HCT116 (cell line): ENCODE data around the gene PSME4. TPM values are rescaled to one million over a fixed set of nuclear protein-coding genes. Genes with fewer than 3 reads are reported as not detected.

Experiments
- ATAC-seq: fragments of 200-7000 bp; cut with Tn5 transposase; 2 replicates; pipeline ENCODE4 v1.9.1; 2020; ENCODE audit warnings: mild to moderate bottlenecking, moderate library complexity
- BruUV-seq: library from RNA; stranded (reverse); fragments of 400-500 nt; replicated peaks from 2 replicates; lab custom pipeline; 2021; lab: Mats Ljungman, UMichigan
- CTCF ChIA-PET: fragments of 300-600 bp; sonication (Branson Sonifier 250); formaldehyde crosslinking; loops from one replicate; lab custom pipeline; 2021; ENCODE audit warnings: antibody characterized with exemption; lab: Charles Lee
- POLR2A ChIA-PET: fragments of 300-600, 350-600 bp; sonication (Branson Sonifier 250); formaldehyde crosslinking; loops from one replicate; lab custom pipeline; 2021; ENCODE audit warnings: antibody characterized with exemption; lab: Charles Lee
- RAD21 ChIA-PET, 2 experiments: fragments of 300-600 bp; sonication (Branson Sonifier 250); formaldehyde crosslinking; loops; one replicate each; lab custom pipeline; 2023; ENCODE audit warnings: low total read pairs in 2 of 2; ENCODE audit not compliant: uncharacterized antibody in 2 of 2, unreplicated experiment in 2 of 2, low non-redundant PET in 1 of 2; lab: Charles Lee
- DNase-seq: peaks from one replicate; pipeline ENCODE4 v3.0.0-alpha.2; 2010; ENCODE audit warnings: low read depth, low spot score
- H2AFZ ChIP-seq: fragments of 200-600 bp; shearing (Covaris generic), sonication (generic); 2 replicates; pipeline ENCODE4 v1.6.1; 2017; ENCODE audit warnings: low read depth, mixed run types, mixed read lengths, antibody characterized with exemption, low read length; ENCODE audit not compliant: poor library complexity, severe bottlenecking
- H3K27ac ChIP-seq: 2 replicates; pipeline ENCODE4 v1.5.1; 2012; ENCODE audit warnings: low read depth, low read length
- H3K27me3 ChIP-seq: fragments of 200-600 bp; sonication (generic); 2 replicates; pipeline ENCODE4 v1.6.1; 2016; ENCODE audit warnings: mixed run types, low read length, mixed read lengths; ENCODE audit not compliant: insufficient read depth
- H3K36me3 ChIP-seq, 2 experiments: fragments of 200-500 bp in 1 of 2; fragments of 200-600 bp in 1 of 2; sonication (Bioruptor generic) in 1 of 2; sonication (generic) in 1 of 2; 2 replicates each; pipeline versions ENCODE4 v1.5.1 to v1.6.1; 2014 to 2016; ENCODE audit warnings: low read length in 2 of 2, inconsistent platforms in 1 of 2, mixed read lengths in 1 of 2, mixed run types in 1 of 2; ENCODE audit not compliant: insufficient read depth in 2 of 2, control insufficient read depth in 1 of 2
- H3K4me1 ChIP-seq, 2 experiments: fragments of 200-600 bp in 1 of 2; sonication (generic) in 1 of 2; 2 replicates each; pipeline versions ENCODE4 v1.5.1 to v1.6.1; 2012 to 2017; ENCODE audit warnings: low read length in 2 of 2, inconsistent platforms in 1 of 2, mild to moderate bottlenecking in 1 of 2, mixed read lengths in 1 of 2, mixed run types in 1 of 2, moderate library complexity in 1 of 2; ENCODE audit not compliant: insufficient read depth in 2 of 2, control insufficient read depth in 1 of 2
- H3K4me2 ChIP-seq: fragments of 200-600 bp; sonication (generic); 2 replicates; pipeline ENCODE4 v1.6.1; 2017; ENCODE audit warnings: mixed run types, low read length, mixed read lengths
- H3K4me3 ChIP-seq, 2 experiments: fragments of 200-600 bp in 1 of 2; sonication (generic) in 1 of 2; replicated peaks in 1 of 2; 2 replicates each; pipeline ENCODE4 v1.5.1; 2011 to 2016; ENCODE audit warnings: low read length in 2 of 2, control low read depth in 1 of 2, low read depth in 1 of 2, mild to moderate bottlenecking in 1 of 2, mixed read lengths in 1 of 2, mixed run types in 1 of 2
- H3K79me2 ChIP-seq: fragments of 200-600 bp; sonication (generic); 2 replicates; pipeline ENCODE4 v1.6.1; 2017; ENCODE audit warnings: mild to moderate bottlenecking, mixed run types, low read length, moderate library complexity, mixed read lengths; ENCODE audit not compliant: insufficient read depth
- H3K9ac ChIP-seq: fragments of 200-600 bp; sonication (generic); 2 replicates; pipeline ENCODE4 v1.6.1; 2016; ENCODE audit warnings: low read length, mixed read lengths
- H3K9me2 ChIP-seq: fragments of 200-600 bp; sonication (generic), shearing (Covaris generic); 2 replicates; pipeline ENCODE4 v1.6.1; 2017; ENCODE audit warnings: mixed run types, mild to moderate bottlenecking, moderate library complexity; ENCODE audit not compliant: insufficient read depth
- H3K9me3 ChIP-seq, 2 experiments: fragments of 200-500 bp in 1 of 2; fragments of 200-600 bp in 1 of 2; sonication (Bioruptor generic) in 1 of 2; sonication (generic) in 1 of 2; 2 replicates each; pipeline ENCODE4 v1.6.1; 2014 to 2017; ENCODE audit warnings: low read length in 2 of 2, mixed read lengths in 2 of 2, inconsistent platforms in 1 of 2, low read depth in 1 of 2, mild to moderate bottlenecking in 1 of 2, mixed run types in 1 of 2, moderate library complexity in 1 of 2; ENCODE audit not compliant: control insufficient read depth in 1 of 2, insufficient read depth in 1 of 2
- H4K20me1 ChIP-seq: fragments of 200-600 bp; sonication (generic), shearing (Covaris generic); 2 replicates; pipeline ENCODE4 v1.6.1; 2017; ENCODE audit warnings: mixed run types, mild to moderate bottlenecking, moderate library complexity; ENCODE audit not compliant: insufficient read depth
- ELF1 ChIP-seq: IDR thresholded peaks from 2 replicates; pipeline ENCODE4 v1.6.1; 2012; ENCODE audit warnings: low read depth, borderline replicate concordance
- RAD21 ChIP-seq: IDR thresholded peaks from 2 replicates; pipeline ENCODE4 v1.6.1; 2012; ENCODE audit warnings: low read depth, mild to moderate bottlenecking
- SP1 ChIP-seq: IDR thresholded peaks from 2 replicates; pipeline ENCODE4 v1.6.1; 2012; ENCODE audit warnings: low read depth
- ZNF274 ChIP-seq: fragments of 200-500 bp; sonication (Bioruptor generic); IDR thresholded peaks from 2 replicates; pipeline ENCODE4 v1.6.1; 2014; ENCODE audit warnings: mild to moderate bottlenecking, low read depth, low read length, inconsistent platforms
- intact Hi-C: fragments of 100-400 bp; cut with micrococcal nuclease; formaldehyde crosslinking; loops from 2 replicates; pipeline ENCODE4 v1.10.0; 2022
- total RNA-seq: library from RNA; stranded (reverse); gene quantifications from one replicate; pipeline ENCODE4 v1.2.1, GENCODE V29; 2021; ENCODE audit not compliant: unreplicated experiment
- TF ChIP-seq, protein P1 (sequence below): IDR thresholded peaks from 2 replicates; pipeline ENCODE4 v1.6.1; 2012; ENCODE audit warnings: low read depth
- TF ChIP-seq, protein P2 (sequence below): IDR thresholded peaks from 2 replicates; pipeline ENCODE4 v1.6.1; 2012

The PSME4 gene
- total RNA-seq, 1 experiment from 2014 or later = 53.2 TPM

DNA sequence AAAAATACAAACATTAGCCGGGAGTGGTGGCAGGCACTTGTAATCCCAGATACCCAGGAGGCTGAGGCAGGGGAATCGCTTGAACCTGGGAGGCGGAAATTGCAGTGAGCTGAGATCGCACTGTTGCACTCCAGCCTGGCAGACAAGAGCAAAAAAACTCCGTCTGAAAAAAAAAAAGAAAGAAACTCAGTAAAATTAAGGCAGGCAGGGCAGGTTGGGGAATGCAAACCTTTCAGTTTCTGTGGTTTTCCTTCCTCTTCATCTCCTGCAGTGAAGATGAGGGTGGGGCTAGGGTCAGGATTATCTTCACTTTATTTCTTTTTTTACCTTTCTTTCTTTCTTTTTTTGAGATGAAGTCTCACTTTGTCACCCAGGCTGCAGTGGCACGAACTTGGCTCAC lies 43.2 kb upstream of the PSME4 start:
- Histone ChIP-seq H3K9me2 (no peaks in the 10 kb centered on the region), H4K20me1 (no peaks in the 10 kb centered on the region), H3K9ac (no peak overlapping the region), H2AFZ (no peak overlapping the region), H3K4me1 (peaks cover 0 to 3% of the 10 kb centered on the region in 2 experiments; a peak in 1 of 4 replicates), H3K27me3 (no peaks in the 10 kb centered on the region), H3K9me3 (no peaks in the 10 kb centered on the region), H3K4me2 (no peak overlapping the region), H3K79me2 (no peaks in the 10 kb centered on the region), H3K36me3 (no peaks in the 10 kb centered on the region), H3K27ac (no peak overlapping the region), H3K4me3 (no peak overlapping the region)
- BruUV-seq = no TSS peak
- ChIA-PET POLR2A (no interaction called here), RAD21 (no interaction called here), CTCF (no interaction called here)
- DNase-seq (no peak), ATAC-seq (no peak)
- TF ChIP-seq, protein P1, sequence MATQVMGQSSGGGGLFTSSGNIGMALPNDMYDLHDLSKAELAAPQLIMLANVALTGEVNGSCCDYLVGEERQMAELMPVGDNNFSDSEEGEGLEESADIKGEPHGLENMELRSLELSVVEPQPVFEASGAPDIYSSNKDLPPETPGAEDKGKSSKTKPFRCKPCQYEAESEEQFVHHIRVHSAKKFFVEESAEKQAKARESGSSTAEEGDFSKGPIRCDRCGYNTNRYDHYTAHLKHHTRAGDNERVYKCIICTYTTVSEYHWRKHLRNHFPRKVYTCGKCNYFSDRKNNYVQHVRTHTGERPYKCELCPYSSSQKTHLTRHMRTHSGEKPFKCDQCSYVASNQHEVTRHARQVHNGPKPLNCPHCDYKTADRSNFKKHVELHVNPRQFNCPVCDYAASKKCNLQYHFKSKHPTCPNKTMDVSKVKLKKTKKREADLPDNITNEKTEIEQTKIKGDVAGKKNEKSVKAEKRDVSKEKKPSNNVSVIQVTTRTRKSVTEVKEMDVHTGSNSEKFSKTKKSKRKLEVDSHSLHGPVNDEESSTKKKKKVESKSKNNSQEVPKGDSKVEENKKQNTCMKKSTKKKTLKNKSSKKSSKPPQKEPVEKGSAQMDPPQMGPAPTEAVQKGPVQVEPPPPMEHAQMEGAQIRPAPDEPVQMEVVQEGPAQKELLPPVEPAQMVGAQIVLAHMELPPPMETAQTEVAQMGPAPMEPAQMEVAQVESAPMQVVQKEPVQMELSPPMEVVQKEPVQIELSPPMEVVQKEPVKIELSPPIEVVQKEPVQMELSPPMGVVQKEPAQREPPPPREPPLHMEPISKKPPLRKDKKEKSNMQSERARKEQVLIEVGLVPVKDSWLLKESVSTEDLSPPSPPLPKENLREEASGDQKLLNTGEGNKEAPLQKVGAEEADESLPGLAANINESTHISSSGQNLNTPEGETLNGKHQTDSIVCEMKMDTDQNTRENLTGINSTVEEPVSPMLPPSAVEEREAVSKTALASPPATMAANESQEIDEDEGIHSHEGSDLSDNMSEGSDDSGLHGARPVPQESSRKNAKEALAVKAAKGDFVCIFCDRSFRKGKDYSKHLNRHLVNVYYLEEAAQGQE = no peak
- TF ChIP-seq RAD21 (no peak), ELF1 (no peak), ZNF274 (no peak), SP1 (no peak)
- TF ChIP-seq, protein P2, sequence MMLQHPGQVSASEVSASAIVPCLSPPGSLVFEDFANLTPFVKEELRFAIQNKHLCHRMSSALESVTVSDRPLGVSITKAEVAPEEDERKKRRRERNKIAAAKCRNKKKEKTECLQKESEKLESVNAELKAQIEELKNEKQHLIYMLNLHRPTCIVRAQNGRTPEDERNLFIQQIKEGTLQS = no peak
- intact Hi-C loops = no loop called here
